ENCODE results near the gene OR4C16.

The OR4C16 gene

DNA sequence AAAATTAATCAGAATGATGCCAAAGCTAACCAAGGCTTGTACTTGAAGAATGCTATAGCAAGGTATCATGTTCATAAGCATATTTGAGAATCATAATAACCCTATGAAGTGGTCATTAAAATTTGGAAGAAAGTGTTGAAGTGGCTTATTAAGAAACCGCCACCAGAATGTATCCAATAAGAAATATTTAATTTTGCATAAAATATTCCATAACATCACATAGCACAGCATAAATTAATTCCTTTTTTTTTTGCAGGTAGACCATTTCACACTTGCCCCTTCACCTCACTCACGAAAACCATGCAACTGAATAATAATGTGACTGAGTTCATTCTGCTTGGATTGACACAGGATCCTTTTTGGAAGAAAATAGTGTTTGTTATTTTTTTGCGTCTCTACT lies at the start of gene OR4C16:
OR4C16 (plus strand) TSS at position 301 of the 400 bp plus-strand sequence; CDS start at position 301, 0 bp downstream.
- Mint-ChIP-seq H3K9me3 (peaks cover 11% of the 10 kb centered on the region), H3K36me3 (no peaks in the 10 kb centered on the region), H3K27ac (no peak within 1 kb of the TSS), H3K27me3 (no peaks in the 10 kb centered on the region), H3K4me1 (no peaks in the 10 kb centered on the region), H3K4me3 (no peak within 1 kb of the TSS)

GRCh38 chr11:55554169-55554568 lies 17.8 kb upstream of the OR4C16 start, which contains the start of gene OR4C15:
OR4C15 (plus strand) TSS chr11:55554469; CDS start chr11:55554469, 0 bp downstream.
- H3K27ac Mint-ChIP-seq: no peak within 1 kb of the TSS
- no peaks in the 10 kb centered on the region for H3K36me3 Mint-ChIP-seq
- no peak within 1 kb of the TSS for H3K4me3 Mint-ChIP-seq
- H3K9me3 Mint-ChIP-seq: peaks cover 8% of the 10 kb centered on the region
- H3K4me1 Mint-ChIP-seq: no peaks in the 10 kb centered on the region
- H3K27me3 Mint-ChIP-seq: no peaks in the 10 kb centered on the region

DNA sequence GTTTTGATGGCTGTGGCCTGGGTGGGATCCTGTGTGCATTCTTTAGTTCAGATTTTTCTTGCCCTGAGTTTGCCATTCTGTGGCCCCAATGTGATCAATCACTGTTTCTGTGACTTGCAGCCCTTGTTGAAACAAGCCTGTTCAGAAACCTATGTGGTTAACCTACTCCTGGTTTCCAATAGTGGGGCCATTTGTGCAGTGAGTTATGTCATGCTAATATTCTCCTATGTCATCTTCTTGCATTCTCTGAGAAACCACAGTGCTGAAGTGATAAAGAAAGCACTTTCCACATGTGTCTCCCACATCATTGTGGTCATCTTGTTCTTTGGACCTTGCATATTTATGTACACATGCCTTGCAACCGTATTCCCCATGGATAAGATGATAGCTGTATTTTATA lies 620 bp downstream of the OR4C16 start:
- Mint-ChIP-seq H3K4me1 (no peaks in the 10 kb centered on the region), H3K36me3 (no peaks in the 10 kb centered on the region), H3K27ac (no peak overlapping the region), H3K27me3 (no peaks in the 10 kb centered on the region), H3K4me3 (no peak overlapping the region), H3K9me3 (peaks cover 11% of the 10 kb centered on the region)

- H3K27me3 Mint-ChIP-seq: no peaks in the 10 kb centered on the region
- no peaks in the 10 kb centered on the region for H3K4me1 Mint-ChIP-seq
- no peaks in the 10 kb centered on the region for H3K36me3 Mint-ChIP-seq
- no peak within 1 kb of the TSS for H3K27ac Mint-ChIP-seq
- peaks cover 11% of the 10 kb centered on the region for H3K9me3 Mint-ChIP-seq
- H3K4me3 Mint-ChIP-seq: no peak within 1 kb of the TSS
Measured at GRCh38 chr11:55607545-55607944, 35.6 kb downstream of the OR4C16 start, which contains the start of gene OR4C11. OR4C11 (minus strand) TSS chr11:55607645; CDS start chr11:55604373, 3,272 bp downstream.
